ENCODE results near the gene SAMD4A. TPM values are rescaled to one million over a fixed set of nuclear protein-coding genes. Genes with fewer than 3 reads are reported as not detected.
A peak's percentile ranks its signal among the peaks of the same experiment; 100 is the strongest.

Gene SAMD4A
- total and polyA plus RNA-seq, 8 donors, result 2.9 to 12.2 (median 9.4) TPM

GRCh38 chr14:54597795-54598443 is 31.0 kb downstream of the SAMD4A start:
- ATAC-seq (no peak), FAIRE-seq (no peak)

GRCh38 chr14:54599966-54600716 is 33.2 kb downstream of the SAMD4A start:
- no peaks in the 10 kb centered on the region for H3K9me3 ChIP-seq
- DNase-seq (no peak), FAIRE-seq (no peak), ATAC-seq (no peak)
- H3K27ac ChIP-seq, result no peak overlapping the region
- TF ChIP-seq CTCF (IDR thresholded peaks at IDR 0.05), result no peak
- no peaks in the 10 kb centered on the region for H3K27me3 ChIP-seq
- no peaks in the 10 kb centered on the region for H3K36me3 ChIP-seq
- H3K4me1 ChIP-seq, result no peaks in the 10 kb centered on the region
- H3K4me3 ChIP-seq, result no peak overlapping the region
- whole genome bisulfite sequencing, 2 donors, result 29 to 48% methylated on average over 1 of the region's 1 CpG
- intact Hi-C loops (cut with DNase I), result no loop called here

More at GRCh38 chr14:54597795-54598443, 31.0 kb downstream of the SAMD4A start:
- Histone ChIP-seq H3K4me3 (no peak overlapping the region), H3K27ac (no peak overlapping the region), H3K36me3 (no peaks in the 10 kb centered on the region), H3K4me1 (no peaks in the 10 kb centered on the region), H3K27me3 (no peaks in the 10 kb centered on the region), H3K9me3 (no peaks in the 10 kb centered on the region)
- no peak for TF ChIP-seq CTCF (IDR thresholded peaks at IDR 0.05)
- DNase-seq, result no peak
- intact Hi-C loops (cut with DNase I), result no loop called here
- 88 to 90% methylated on average over 5 of the region's 5 CpGs for WGBS, 2 donors

GRCh38 chr14:54600717-54601109 is 33.8 kb downstream of the SAMD4A start:
- WGBS, 2 donors, result 90 to 98% methylated on average over 3 of the region's 3 CpGs
- H3K36me3 ChIP-seq, result no peaks in the 10 kb centered on the region
- no peak overlapping the region for H3K4me3 ChIP-seq
- FAIRE-seq, result no peak
- intact Hi-C loops (cut with DNase I), result no loop called here
- no peaks in the 10 kb centered on the region for H3K4me1 ChIP-seq
- H3K27ac ChIP-seq, result no peak overlapping the region
- no peak for TF ChIP-seq CTCF (IDR thresholded peaks at IDR 0.05)
- H3K9me3 ChIP-seq, result no peaks in the 10 kb centered on the region
- no peak for DNase-seq
- no peaks in the 10 kb centered on the region for H3K27me3 ChIP-seq
- no peak for ATAC-seq

- H3K27ac ChIP-seq, result no peak overlapping the region
- H3K9me3 ChIP-seq, result no peaks in the 10 kb centered on the region
- no peaks in the 10 kb centered on the region for H3K4me1 ChIP-seq
- WGBS, 2 donors, result 54 to 64% methylated on average over 1 of the region's 1 CpG
- no peak for TF ChIP-seq CTCF (IDR thresholded peaks at IDR 0.05)
- no peaks in the 10 kb centered on the region for H3K36me3 ChIP-seq
- ATAC-seq, result peak in 1 of 4 donors; percentile 25
- H3K27me3 ChIP-seq, result no peaks in the 10 kb centered on the region
- no peak for DNase-seq
- no peak overlapping the region for H3K4me3 ChIP-seq
- intact Hi-C loops (cut with DNase I), result no loop called here
- no peak for FAIRE-seq
Measured at GRCh38 chr14:54603362-54603761, 36.4 kb downstream of the SAMD4A start.

- WGBS, 2 donors, result 73 to 78% methylated on average over 10 of the region's 10 CpGs
Measured at GRCh38 chr14:54606178-54606577, 39.2 kb downstream of the SAMD4A start.

More at GRCh38 chr14:54606178-54606577, 39.2 kb downstream of the SAMD4A start:
- no peak for TF ChIP-seq CTCF (IDR thresholded peaks at IDR 0.05)
- H3K36me3 ChIP-seq, result no peaks in the 10 kb centered on the region
- H3K9me3 ChIP-seq, result no peaks in the 10 kb centered on the region
- H3K27ac ChIP-seq, result no peak overlapping the region
- no peak for FAIRE-seq
- H3K4me3 ChIP-seq, result no peak overlapping the region
- intact Hi-C loops (cut with DNase I), result no loop called here
- peak in 1 of 4 donors; percentile 11 for ATAC-seq
- no peaks in the 10 kb centered on the region for H3K4me1 ChIP-seq
- H3K27me3 ChIP-seq, result no peaks in the 10 kb centered on the region
- no peak for DNase-seq
